Retinal pigment epithelial cell (primary cell): ENCODE data around the gene ELAVL3.
"Not testable (repeated sequence)": the region's sequence is repeated elsewhere in the genome, so short reads cannot be mapped to it uniquely, and the experiment has no call there.

ENCODE experiments used
- DNase-seq: peaks from one replicate; pipeline ENCODE4 v3.0.0-alpha.2; 2010; ENCODE audit warnings: low read depth
- H3K4me3 ChIP-seq: 2 replicates; pipeline ENCODE4 v1.5.1; 2011; ENCODE audit warnings: mild to moderate bottlenecking, low read length, control low read depth, moderate library complexity
- TF ChIP-seq, protein P1 (sequence below): conservative IDR thresholded peaks from 2 replicates; pipeline ENCODE4 v1.5.1; 2011; ENCODE audit warnings: low read depth, low read length, control low read depth, inconsistent platforms

ELAVL3 gene

DNA sequence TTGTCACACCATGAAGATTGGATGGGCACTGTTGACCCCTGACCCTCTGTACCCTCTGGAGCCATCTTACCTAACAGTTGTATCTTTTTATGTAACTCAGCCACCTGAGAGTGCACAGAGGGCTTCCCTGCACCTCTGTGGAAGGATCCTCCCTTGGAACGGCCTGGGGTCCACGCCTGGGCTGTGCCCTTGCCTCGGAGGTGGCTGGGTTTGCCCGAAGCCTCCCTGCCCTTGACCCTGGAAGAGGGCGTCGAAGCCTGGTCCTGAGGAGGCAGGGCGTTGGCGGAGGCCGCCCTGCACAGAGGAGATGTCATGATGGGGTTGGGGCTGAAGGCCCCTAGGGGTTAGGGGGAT lies 46.2 kb downstream of the ELAVL3 start:
- TF ChIP-seq, protein P1, sequence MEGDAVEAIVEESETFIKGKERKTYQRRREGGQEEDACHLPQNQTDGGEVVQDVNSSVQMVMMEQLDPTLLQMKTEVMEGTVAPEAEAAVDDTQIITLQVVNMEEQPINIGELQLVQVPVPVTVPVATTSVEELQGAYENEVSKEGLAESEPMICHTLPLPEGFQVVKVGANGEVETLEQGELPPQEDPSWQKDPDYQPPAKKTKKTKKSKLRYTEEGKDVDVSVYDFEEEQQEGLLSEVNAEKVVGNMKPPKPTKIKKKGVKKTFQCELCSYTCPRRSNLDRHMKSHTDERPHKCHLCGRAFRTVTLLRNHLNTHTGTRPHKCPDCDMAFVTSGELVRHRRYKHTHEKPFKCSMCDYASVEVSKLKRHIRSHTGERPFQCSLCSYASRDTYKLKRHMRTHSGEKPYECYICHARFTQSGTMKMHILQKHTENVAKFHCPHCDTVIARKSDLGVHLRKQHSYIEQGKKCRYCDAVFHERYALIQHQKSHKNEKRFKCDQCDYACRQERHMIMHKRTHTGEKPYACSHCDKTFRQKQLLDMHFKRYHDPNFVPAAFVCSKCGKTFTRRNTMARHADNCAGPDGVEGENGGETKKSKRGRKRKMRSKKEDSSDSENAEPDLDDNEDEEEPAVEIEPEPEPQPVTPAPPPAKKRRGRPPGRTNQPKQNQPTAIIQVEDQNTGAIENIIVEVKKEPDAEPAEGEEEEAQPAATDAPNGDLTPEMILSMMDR, result no peak
- no peak for DNase-seq

DNA sequence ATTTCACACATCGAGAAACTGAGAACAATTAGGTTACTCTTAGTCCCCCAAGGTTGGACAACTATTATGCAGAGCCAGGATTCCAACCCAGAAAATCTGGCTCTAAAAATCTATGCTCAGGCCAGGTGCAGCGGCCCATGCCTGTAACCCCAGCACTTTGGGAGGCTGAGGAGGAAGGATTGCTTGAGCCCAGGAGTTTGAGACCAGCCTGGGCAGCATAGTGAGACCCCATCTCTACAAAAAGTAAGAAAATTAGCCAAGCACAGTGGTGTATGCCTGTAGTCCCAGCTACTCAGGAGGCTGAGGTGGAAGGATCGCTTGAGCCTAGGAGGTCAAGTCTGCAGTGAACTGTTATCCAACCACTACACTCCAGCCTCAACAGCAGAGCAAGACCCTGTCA lies 47.3 kb downstream of the ELAVL3 start:
- not testable (repeated sequence) for H3K4me3 ChIP-seq, DNase-seq

More for the DNA sequence above, 46.2 kb downstream of the ELAVL3 start:
- peak overlapping the region; percentile 53 for H3K4me3 ChIP-seq

DNA sequence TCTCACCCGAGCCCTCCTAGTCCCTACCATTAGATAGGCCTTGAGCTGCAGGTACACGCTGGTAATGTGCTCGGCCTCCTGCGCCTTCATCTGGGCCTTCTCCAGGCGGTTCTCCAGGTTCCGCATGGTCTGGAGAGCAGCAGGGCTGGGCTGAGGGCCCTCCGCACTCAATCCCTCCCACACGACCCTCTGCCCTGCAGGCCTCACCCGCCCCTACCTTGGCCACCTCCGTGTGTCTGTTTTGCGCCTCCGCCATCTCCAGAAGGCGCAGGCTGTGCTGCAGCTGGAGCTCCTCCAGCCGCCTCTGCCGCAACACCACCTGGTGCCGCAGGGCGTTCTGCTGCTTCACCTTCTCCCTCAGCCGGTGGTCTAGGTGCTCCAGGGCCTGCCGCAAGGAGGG lies 54.2 kb downstream of the ELAVL3 start:
- DNase-seq, result no peak
- TF ChIP-seq, protein P1, result no peak
- no peak overlapping the region for H3K4me3 ChIP-seq

DNA sequence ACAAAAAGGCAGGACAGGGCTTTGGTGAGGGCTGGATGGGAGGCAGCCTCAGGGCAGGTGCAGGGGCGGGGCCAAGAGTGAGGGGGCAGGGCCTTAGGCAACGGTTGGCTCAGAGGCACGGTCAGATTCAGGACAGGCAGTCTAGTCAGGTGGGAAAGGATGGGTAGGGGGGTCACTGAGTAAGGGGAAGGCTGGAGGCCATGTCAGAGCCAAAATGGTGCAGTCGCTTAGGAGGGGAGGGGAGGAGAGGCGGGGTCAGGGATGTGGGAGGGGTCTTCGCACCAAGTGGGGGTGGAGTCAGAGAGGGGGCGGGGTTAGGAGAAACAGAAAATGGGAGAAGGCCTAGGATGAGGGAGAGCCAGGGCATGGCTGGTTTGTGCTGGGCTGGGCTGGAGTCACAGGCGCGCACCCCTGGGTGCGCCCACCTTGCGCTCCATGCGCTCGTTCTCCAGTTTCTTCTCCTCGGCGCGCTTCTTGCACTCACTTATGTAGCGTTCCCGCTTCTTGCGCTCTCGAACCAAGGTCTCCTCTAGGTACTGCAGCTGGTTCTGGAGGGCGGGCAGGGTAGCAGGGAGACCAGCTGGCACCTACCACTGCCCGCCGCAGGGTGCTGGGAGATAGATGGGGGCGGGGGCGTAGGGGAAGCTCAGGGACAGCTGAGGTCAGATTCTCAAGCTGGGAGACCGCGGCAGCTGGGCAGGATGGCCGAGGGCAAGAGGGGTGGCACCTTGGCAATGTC lies 55.0 kb downstream of the ELAVL3 start:
- DNase-seq, result no peak
- TF ChIP-seq, protein P1, result no peak
- no peak overlapping the region for H3K4me3 ChIP-seq

DNA sequence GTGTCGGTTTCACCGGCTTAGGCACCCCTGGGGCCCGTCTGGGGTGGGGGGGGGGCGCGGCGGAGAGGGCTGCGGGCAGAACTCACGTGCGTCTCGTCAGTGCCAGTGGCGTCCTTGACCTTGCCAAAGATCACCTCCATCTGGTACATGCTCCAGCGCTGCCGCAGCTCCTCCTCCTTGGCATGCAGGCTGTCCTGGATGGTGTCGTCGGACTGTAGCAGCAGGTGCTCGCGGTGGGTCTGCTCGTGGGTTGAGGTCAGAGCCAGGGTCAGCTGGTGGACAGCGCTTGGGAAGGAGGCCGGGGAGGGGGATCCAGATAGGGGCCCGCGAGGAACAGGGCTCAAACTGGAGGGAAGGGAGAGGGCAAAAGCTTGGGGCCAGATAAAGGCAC lies 57.1 kb downstream of the ELAVL3 start:
- DNase-seq, result no peak
- TF ChIP-seq, protein P1, result no peak
- no peak overlapping the region for H3K4me3 ChIP-seq

DNA sequence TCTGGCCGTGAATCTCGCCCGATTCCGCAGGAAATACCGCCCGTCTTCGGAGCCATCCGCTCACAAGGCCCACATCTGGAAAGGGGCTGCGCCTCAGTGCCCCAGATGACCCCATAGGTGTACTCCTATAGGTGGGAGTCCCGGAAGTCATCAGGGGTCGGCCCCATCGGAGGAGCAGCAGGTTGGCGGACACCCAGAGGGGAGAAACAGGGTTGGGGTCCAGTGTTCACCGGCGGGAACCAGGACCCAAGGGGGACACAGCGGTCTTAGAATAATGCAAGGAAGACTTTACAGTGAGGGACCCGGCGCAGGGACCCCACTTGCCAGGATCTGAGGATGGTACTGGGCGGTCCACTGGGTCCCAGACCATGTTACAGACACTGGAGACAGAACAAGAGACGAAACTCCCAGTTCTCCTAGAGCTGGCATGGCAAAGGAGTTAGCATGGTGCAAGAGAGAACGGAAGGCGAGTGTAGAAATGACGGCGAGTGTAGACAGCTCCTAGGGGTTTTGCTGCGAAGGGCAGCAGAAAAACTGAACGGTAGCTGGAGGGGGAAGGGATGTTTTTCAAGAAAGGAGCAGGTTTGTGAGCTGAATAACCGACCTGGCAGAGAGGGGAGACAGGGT lies 57.6 kb downstream of the ELAVL3 start:
- DNase-seq, result no peak
- H3K4me3 ChIP-seq, result no peak overlapping the region
- TF ChIP-seq, protein P1, result no peak

DNA sequence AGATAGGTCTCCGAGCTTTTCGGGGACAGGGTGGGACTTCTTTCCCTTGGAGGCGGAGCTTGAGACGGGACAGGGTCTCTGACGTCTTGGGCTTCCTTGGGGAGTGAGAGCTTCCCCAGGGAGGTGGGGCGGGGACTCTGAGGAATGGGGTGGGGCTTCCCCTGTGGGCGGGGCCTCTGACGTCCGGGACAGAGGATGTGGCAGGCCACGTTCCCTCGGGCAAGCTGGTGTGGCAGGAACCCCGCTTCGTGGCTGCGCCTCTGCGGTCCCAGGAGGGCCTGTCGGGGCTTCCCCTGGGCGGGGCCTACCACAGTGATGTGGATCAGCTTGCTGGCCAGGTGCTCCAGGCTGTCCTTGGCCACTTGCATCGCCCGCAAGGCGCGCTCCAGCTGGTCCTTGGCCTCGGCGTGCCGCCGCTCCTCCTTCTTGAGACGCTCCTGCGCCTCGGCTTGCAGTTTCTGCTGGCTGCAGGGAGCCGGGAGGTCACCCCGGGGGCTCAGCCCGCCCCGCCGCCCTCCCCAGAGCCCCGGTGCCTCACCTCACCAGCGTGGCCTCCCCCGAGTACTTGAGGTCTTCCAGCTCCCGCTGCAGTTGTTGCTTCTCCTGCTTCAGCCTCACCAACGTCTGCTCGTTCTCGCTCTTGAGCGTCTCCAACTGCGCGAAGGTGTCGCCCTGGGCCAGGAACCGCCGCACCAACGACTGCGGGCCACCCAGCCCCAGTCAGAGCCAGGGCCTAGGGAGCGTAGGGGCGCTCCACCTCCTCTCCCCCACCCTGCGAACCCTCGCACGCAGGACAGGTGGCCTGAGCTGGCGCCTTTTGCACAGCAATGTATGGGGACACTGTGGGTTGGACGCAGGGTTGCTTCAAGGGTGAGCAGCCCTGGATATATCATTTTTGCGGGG lies 58.4 kb downstream of the ELAVL3 start:
- no peak overlapping the region for H3K4me3 ChIP-seq
- TF ChIP-seq, protein P1, result no peak
- no peak for DNase-seq
